GM06990 (cell line): ENCODE measurements around the gene C19orf85.

Experiments
- DNase-seq: peaks from one replicate; pipeline ENCODE4 v3.0.0-alpha.2; 2011; ENCODE audit not compliant: insufficient read length; ENCODE audit errors: extremely low read depth
- H3K27me3 ChIP-seq: replicated peaks from 2 replicates; pipeline ENCODE4 v1.6.0; 2011; ENCODE audit warnings: low read length; ENCODE audit not compliant: control insufficient read depth, insufficient read depth
- H3K36me3 ChIP-seq: 2 replicates; pipeline ENCODE4 v1.5.1; 2011; ENCODE audit warnings: low read length; ENCODE audit not compliant: control insufficient read depth, insufficient read depth
- H3K4me3 ChIP-seq: replicated peaks from 2 replicates; pipeline ENCODE4 v1.5.1; 2011; ENCODE audit warnings: low read depth, mild to moderate bottlenecking, control low read depth, low read length
- CTCF ChIP-seq: IDR thresholded peaks from 2 replicates; pipeline ENCODE4 v1.5.1; 2011; ENCODE audit warnings: low read length, control low read depth, mild to moderate bottlenecking, inconsistent platforms; ENCODE audit not compliant: insufficient read depth, poor library complexity, severe bottlenecking

Gene C19orf85

GRCh38 chr19:55467236-55468053 is 2.9 kb upstream of the C19orf85 start:
- Histone ChIP-seq H3K27me3 (no peaks in the 10 kb centered on the region), H3K4me3 (no peak overlapping the region), H3K36me3 (no peaks in the 10 kb centered on the region)
- peak; percentile 69 for DNase-seq
- peak; percentile 81 for TF ChIP-seq CTCF

- DNase-seq, result no peak
- TF ChIP-seq CTCF, result no peak
- no peak overlapping the region for H3K4me3 ChIP-seq
Observed at GRCh38 chr19:55466241-55466614, 1.7 kb upstream of the C19orf85 start.

GRCh38 chr19:55465460-55466240 is 1.1 kb upstream of the C19orf85 start:
- Histone ChIP-seq H3K27me3 (no peaks in the 10 kb centered on the region), H3K4me3 (no peak overlapping the region), H3K36me3 (no peaks in the 10 kb centered on the region)
- no peak for TF ChIP-seq CTCF
- DNase-seq, result no peak

More at GRCh38 chr19:55466241-55466614, 1.7 kb upstream of the C19orf85 start:
- Histone ChIP-seq H3K36me3 (no peaks in the 10 kb centered on the region), H3K27me3 (no peaks in the 10 kb centered on the region)

- H3K4me3 ChIP-seq, result no peak overlapping the region
- TF ChIP-seq CTCF, result no peak
- no peaks in the 10 kb centered on the region for H3K27me3 ChIP-seq
- no peaks in the 10 kb centered on the region for H3K36me3 ChIP-seq
- no peak for DNase-seq
Observed at GRCh38 chr19:55464039-55464661, 401 bp downstream of the C19orf85 start.

GRCh38 chr19:55463583-55464031 is 944 bp downstream of the C19orf85 start:
- Histone ChIP-seq H3K4me3 (no peak overlapping the region), H3K27me3 (no peaks in the 10 kb centered on the region), H3K36me3 (no peaks in the 10 kb centered on the region)
- no peak for TF ChIP-seq CTCF
- DNase-seq, result no peak
